Lower leg skin (tissue), 4 donors: Measurements from ENCODE around the gene SMG6. TPM values are rescaled to one million over a fixed set of nuclear protein-coding genes. Genes with fewer than 3 reads are reported as not detected.

Experiments used
- DNase-seq, 2 donors: peaks; one replicate each; pipeline ENCODE4 v3.0.0-alpha.2; 2019; ENCODE audit warnings: low spot score in 2 of 2
- H3K4me3 ChIP-seq: fragments of 200-600 bp; sonication (generic); 2 replicates; pipeline ENCODE4 v1.5.1; 2017; ENCODE audit warnings: mild to moderate bottlenecking, low read depth; ENCODE audit not compliant: poor library complexity, severe bottlenecking
- POLR2A ChIP-seq, 2 donors: fragments of 450-650 bp; IDR thresholded peaks; one replicate each; pipeline ENCODE4 v1.6.1; 2016 to 2017; ENCODE audit warnings: antibody characterized with exemption in 2 of 2, mild to moderate bottlenecking in 1 of 2, moderate library complexity in 1 of 2
- WGBS, 2 donors: methylation state at CpG; one replicate each; pipeline ENCODE4 v1.1.5; 2018; 5-methylcytosine and 5-hydroxymethylcytosine counted together
- intact Hi-C: fragments of 100-400 bp; cut with DNase I; formaldehyde crosslinking; loops from one replicate; pipeline ENCODE4 v1.15.0; 2023; ENCODE audit warnings: low total_unique reads
- total RNA-seq, 4 donors: library from RNA; depleted of rRNA; stranded (reverse); fragments of >200 nt; gene quantifications; one replicate each; pipeline ENCODE4 v1.1.0, GENCODE V29; 2016
- TF ChIP-seq, protein P1 (sequence below), 3 donors: fragments of 450-650 bp; IDR thresholded peaks; one replicate each; pipeline ENCODE4 v1.5.1; 2016; ENCODE audit warnings: antibody characterized with exemption in 3 of 3, mild to moderate bottlenecking in 3 of 3, moderate library complexity in 2 of 3

SMG6 gene
- total RNA-seq, 4 donors from 2014 or later: 22.5 to 54.6 (median 29.5) TPM

GRCh38 chr17:2279707-2280106 is 23.9 kb downstream of the SMG6 start:
- no peak for DNase-seq
- intact Hi-C loops: no loop called here
- WGBS, 2 donors: 96 to 97% methylated on average over 9 of the region's 9 CpGs
- no peak for TF ChIP-seq POLR2A (IDR thresholded peaks at IDR 0.05)
- TF ChIP-seq, protein P1, sequence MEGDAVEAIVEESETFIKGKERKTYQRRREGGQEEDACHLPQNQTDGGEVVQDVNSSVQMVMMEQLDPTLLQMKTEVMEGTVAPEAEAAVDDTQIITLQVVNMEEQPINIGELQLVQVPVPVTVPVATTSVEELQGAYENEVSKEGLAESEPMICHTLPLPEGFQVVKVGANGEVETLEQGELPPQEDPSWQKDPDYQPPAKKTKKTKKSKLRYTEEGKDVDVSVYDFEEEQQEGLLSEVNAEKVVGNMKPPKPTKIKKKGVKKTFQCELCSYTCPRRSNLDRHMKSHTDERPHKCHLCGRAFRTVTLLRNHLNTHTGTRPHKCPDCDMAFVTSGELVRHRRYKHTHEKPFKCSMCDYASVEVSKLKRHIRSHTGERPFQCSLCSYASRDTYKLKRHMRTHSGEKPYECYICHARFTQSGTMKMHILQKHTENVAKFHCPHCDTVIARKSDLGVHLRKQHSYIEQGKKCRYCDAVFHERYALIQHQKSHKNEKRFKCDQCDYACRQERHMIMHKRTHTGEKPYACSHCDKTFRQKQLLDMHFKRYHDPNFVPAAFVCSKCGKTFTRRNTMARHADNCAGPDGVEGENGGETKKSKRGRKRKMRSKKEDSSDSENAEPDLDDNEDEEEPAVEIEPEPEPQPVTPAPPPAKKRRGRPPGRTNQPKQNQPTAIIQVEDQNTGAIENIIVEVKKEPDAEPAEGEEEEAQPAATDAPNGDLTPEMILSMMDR (IDR thresholded peaks at IDR 0.05): no peak
- H3K4me3 ChIP-seq: no peak overlapping the region

DNA sequence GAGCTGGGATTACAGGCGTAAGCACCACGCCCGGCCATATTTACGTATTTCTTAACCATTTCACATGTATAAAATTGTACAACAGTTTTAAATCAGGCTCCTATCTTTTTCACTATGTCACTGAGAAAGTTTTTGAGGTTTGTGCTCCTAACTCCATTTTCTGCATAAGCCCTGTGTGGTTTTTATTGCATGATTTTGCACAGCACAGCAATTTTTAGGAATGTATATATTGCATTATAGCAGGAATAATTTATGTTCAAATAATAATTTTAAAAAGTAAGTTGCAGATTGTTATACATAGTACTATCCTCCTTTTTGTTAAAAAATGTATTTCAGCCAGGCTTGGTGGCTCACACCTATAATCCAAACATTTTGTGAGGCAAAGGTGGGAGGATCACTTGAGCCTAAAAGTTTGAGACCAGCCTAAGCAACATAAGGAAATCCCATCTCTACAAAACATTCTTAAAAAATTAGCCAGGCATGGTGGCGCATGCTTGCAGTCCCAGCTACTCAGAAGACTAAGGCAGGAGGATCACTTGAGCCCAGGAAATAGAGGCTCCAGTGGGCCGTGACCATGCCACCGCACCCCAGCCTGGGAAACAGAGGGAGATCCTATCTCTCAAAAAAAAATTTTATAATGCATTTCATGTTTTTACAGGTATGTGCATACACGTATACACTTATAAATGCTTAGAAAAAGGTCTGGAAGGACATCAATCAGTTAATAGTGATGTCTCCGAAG is 26.0 kb downstream of the SMG6 start:
- intact Hi-C loops: no loop called here
- DNase-seq: no peak
- 92 to 95% methylated on average over 9 of the region's 9 CpGs for WGBS, 2 donors
- H3K4me3 ChIP-seq: no peak overlapping the region
- TF ChIP-seq, protein P1 (IDR thresholded peaks at IDR 0.05): no peak
- TF ChIP-seq POLR2A (IDR thresholded peaks at IDR 0.05): no peak

DNA sequence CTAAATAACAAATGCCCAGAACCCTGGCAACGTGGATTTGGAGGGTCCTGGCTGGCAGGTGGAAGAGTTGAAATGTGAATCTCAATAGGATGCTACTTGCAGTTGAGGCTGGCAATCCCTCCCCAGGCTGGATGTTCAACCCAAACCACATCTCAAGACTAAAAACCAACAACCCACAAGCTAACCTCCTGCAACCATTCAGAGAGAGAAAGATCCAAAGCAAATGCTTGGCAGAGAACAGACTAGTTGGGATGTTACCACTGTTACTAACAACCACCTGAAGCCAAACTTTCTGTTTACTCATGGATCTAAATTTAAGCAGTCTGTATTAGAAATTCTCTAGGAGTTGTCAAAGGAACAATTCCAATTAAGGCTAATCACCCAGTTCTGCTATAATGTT is 27.9 kb downstream of the SMG6 start:
- TF ChIP-seq, protein P1 (IDR thresholded peaks at IDR 0.05): no peak
- H3K4me3 ChIP-seq: no peak overlapping the region
- WGBS, 2 donors: 87 to 92% methylated on average over 1 of the region's 1 CpG
- intact Hi-C loops: no loop called here
- DNase-seq: no peak

DNA sequence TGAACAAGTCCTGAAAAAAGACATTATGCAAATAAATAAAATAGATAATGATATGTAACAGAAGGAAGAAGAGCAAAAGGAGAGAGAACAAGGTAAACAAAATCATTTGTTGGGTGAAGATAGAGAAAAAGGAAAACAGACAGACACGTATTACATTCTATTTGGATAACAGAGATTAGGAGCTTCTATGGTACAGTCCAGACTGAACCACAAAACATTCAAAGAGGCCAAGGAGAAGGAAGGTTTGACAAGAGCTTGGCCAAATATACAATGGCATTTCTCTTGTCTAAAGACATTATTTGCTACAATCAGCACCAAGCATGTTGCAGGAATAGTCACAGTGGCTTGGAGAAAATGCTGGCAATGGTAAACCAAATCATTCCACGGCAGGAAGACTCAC is 29.2 kb downstream of the SMG6 start:
- H3K4me3 ChIP-seq: no peak overlapping the region
- intact Hi-C loops: no loop called here
- no peak for TF ChIP-seq POLR2A (IDR thresholded peaks at IDR 0.05)
- 45 to 59% methylated on average over 2 of the region's 2 CpGs for WGBS, 2 donors
- no peak for DNase-seq

GRCh38 chr17:2271985-2272702 is 31.4 kb downstream of the SMG6 start:
- intact Hi-C loops: no loop called here
- WGBS, 2 donors: 95% methylated on average over 3 of the region's 3 CpGs
- TF ChIP-seq, protein P1 (IDR thresholded peaks at IDR 0.05): no peak
- no peak for TF ChIP-seq POLR2A (IDR thresholded peaks at IDR 0.05)
- DNase-seq: no peak
- H3K4me3 ChIP-seq: no peak overlapping the region

DNA sequence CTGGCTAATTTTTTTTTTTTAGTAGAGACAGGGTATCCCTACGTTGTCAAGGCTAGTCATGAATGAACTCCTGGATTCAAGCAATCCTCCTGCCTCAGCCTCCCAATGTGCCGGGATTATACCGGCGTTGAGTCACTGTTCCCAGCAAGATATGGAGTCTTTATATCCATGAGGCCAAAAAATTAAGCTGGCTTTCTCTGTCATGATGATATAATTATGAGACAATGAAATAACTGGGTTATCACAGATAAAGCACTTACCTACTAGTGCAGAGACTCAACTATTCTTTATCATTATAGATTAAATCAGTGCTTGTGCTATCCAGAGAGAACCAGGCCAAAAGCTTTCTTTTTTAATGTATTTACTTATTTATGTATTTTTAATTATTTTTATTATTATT is 36.2 kb downstream of the SMG6 start:
- intact Hi-C loops: no loop called here
- TF ChIP-seq, protein P1 (IDR thresholded peaks at IDR 0.05): no peak
- TF ChIP-seq POLR2A (IDR thresholded peaks at IDR 0.05): no peak
- H3K4me3 ChIP-seq: no peak overlapping the region
- WGBS, 2 donors: 94% methylated on average over 4 of the region's 4 CpGs
- DNase-seq: no peak
